Measurements from ENCODE around the gene UACA.

Gene UACA

DNA sequence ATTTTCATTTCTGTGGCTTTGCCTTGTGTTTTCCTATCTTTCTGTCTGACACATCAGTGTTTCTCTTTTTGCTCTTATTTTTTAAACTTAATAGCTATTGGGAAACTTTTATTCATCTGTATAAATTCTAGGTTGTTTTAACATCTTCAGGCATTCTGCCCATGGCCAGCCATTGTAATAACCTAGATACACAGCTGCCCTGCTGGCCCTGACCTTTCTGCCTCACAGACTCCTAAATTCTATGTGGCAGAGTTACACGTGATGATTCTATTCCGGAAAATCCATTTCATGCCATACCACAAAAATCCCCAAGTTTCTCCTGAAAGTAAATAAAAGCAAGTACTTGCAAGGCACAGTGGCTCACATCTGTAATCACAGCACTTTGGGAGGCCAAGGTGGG is 150.1 kb downstream of the UACA start (continued):
- TF ChIP-seq, protein P1, sequence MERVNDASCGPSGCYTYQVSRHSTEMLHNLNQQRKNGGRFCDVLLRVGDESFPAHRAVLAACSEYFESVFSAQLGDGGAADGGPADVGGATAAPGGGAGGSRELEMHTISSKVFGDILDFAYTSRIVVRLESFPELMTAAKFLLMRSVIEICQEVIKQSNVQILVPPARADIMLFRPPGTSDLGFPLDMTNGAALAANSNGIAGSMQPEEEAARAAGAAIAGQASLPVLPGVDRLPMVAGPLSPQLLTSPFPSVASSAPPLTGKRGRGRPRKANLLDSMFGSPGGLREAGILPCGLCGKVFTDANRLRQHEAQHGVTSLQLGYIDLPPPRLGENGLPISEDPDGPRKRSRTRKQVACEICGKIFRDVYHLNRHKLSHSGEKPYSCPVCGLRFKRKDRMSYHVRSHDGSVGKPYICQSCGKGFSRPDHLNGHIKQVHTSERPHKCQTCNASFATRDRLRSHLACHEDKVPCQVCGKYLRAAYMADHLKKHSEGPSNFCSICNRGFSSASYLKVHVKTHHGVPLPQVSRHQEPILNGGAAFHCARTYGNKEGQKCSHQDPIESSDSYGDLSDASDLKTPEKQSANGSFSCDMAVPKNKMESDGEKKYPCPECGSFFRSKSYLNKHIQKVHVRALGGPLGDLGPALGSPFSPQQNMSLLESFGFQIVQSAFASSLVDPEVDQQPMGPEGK (CRISPR knock-in tag; IDR thresholded peaks at IDR 0.05; ENCODE audit: borderline replicate concordance), result no peak
- TF ChIP-seq ZNF8 (CRISPR knock-in tag; IDR thresholded peaks at IDR 0.05), result no peak

DNA sequence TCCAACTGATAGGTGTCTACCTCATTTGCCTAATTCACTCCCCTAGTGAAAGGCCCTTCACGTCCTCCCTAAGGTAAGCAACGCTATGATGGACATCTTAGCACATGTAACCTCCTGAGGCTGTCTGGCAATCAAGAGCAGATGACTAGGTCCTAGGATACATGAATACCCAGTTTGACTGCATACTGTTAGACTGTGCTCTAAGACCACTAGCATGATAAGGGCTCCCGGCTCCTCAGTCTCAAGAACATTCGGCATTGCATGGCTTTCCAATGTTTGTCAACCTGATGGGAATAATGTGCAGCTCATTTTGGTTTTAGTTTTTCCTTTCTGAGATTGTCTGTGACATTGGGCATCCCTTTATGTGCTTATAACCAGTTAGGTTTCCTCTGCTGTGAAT is 152.1 kb downstream of the UACA start:
- TF ChIP-seq ESRRG (CRISPR knock-in tag; IDR thresholded peaks at IDR 0.05), result no peak
- TF ChIP-seq GLIS3 (CRISPR knock-in tag; IDR thresholded peaks at IDR 0.05), result no peak
- TF ChIP-seq SNAI2 (CRISPR knock-in tag; IDR thresholded peaks at IDR 0.05), result no peak
- TF ChIP-seq, protein P2, sequence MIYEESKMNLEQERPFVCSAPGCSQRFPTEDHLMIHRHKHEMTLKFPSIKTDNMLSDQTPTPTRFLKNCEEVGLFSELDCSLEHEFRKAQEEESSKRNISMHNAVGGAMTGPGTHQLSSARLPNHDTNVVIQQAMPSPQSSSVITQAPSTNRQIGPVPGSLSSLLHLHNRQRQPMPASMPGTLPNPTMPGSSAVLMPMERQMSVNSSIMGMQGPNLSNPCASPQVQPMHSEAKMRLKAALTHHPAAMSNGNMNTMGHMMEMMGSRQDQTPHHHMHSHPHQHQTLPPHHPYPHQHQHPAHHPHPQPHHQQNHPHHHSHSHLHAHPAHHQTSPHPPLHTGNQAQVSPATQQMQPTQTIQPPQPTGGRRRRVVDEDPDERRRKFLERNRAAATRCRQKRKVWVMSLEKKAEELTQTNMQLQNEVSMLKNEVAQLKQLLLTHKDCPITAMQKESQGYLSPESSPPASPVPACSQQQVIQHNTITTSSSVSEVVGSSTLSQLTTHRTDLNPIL (CRISPR knock-in tag; IDR thresholded peaks at IDR 0.05; ENCODE audit: low read depth), result no peak
- TF ChIP-seq RARB (CRISPR knock-in tag; IDR thresholded peaks at IDR 0.05), result no peak
- TF ChIP-seq PPARA (CRISPR knock-in tag; IDR thresholded peaks at IDR 0.05; ENCODE audit: borderline replicate concordance), result no peak
- TF ChIP-seq OSR1 (CRISPR knock-in tag; IDR thresholded peaks at IDR 0.05), result no peak
- TF ChIP-seq, protein P3, sequence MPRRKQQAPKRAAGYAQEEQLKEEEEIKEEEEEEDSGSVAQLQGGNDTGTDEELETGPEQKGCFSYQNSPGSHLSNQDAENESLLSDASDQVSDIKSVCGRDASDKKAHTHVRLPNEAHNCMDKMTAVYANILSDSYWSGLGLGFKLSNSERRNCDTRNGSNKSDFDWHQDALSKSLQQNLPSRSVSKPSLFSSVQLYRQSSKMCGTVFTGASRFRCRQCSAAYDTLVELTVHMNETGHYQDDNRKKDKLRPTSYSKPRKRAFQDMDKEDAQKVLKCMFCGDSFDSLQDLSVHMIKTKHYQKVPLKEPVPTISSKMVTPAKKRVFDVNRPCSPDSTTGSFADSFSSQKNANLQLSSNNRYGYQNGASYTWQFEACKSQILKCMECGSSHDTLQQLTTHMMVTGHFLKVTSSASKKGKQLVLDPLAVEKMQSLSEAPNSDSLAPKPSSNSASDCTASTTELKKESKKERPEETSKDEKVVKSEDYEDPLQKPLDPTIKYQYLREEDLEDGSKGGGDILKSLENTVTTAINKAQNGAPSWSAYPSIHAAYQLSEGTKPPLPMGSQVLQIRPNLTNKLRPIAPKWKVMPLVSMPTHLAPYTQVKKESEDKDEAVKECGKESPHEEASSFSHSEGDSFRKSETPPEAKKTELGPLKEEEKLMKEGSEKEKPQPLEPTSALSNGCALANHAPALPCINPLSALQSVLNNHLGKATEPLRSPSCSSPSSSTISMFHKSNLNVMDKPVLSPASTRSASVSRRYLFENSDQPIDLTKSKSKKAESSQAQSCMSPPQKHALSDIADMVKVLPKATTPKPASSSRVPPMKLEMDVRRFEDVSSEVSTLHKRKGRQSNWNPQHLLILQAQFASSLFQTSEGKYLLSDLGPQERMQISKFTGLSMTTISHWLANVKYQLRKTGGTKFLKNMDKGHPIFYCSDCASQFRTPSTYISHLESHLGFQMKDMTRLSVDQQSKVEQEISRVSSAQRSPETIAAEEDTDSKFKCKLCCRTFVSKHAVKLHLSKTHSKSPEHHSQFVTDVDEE (CRISPR knock-in tag; IDR thresholded peaks at IDR 0.05), result no peak
- TF ChIP-seq TOX (CRISPR knock-in tag; IDR thresholded peaks at IDR 0.05; ENCODE audit: borderline replicate concordance), result no peak
- TF ChIP-seq ZFP30 (CRISPR knock-in tag; IDR thresholded peaks at IDR 0.05), result no peak
- no peak for TF ChIP-seq ZFP3 (CRISPR knock-in tag; IDR thresholded peaks at IDR 0.05)
- no peak for TF ChIP-seq ZNF70 (CRISPR knock-in tag; IDR thresholded peaks at IDR 0.05)
- TF ChIP-seq, protein P1 (CRISPR knock-in tag; IDR thresholded peaks at IDR 0.05; ENCODE audit: borderline replicate concordance), result no peak
- TF ChIP-seq, protein P4, sequence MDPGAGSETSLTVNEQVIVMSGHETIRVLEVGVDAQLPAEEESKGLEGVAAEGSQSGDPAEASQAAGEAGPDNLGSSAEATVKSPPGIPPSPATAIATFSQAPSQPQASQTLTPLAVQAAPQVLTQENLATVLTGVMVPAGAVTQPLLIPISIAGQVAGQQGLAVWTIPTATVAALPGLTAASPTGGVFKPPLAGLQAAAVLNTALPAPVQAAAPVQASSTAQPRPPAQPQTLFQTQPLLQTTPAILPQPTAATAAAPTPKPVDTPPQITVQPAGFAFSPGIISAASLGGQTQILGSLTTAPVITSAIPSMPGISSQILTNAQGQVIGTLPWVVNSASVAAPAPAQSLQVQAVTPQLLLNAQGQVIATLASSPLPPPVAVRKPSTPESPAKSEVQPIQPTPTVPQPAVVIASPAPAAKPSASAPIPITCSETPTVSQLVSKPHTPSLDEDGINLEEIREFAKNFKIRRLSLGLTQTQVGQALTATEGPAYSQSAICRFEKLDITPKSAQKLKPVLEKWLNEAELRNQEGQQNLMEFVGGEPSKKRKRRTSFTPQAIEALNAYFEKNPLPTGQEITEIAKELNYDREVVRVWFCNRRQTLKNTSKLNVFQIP (CRISPR knock-in tag; IDR thresholded peaks at IDR 0.05; ENCODE audit: borderline replicate concordance, low read depth), result no peak
- TF ChIP-seq, protein P5, sequence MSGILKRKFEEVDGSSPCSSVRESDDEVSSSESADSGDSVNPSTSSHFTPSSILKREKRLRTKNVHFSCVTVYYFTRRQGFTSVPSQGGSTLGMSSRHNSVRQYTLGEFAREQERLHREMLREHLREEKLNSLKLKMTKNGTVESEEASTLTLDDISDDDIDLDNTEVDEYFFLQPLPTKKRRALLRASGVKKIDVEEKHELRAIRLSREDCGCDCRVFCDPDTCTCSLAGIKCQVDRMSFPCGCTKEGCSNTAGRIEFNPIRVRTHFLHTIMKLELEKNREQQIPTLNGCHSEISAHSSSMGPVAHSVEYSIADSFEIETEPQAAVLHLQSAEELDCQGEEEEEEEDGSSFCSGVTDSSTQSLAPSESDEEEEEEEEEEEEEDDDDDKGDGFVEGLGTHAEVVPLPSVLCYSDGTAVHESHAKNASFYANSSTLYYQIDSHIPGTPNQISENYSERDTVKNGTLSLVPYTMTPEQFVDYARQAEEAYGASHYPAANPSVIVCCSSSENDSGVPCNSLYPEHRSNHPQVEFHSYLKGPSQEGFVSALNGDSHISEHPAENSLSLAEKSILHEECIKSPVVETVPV (CRISPR knock-in tag; IDR thresholded peaks at IDR 0.05), result no peak
- TF ChIP-seq ZNF8 (CRISPR knock-in tag; IDR thresholded peaks at IDR 0.05), result no peak
- no peak for TF ChIP-seq ARNTL (CRISPR knock-in tag; IDR thresholded peaks at IDR 0.05; ENCODE audit: borderline replicate concordance, low read depth)
- TF ChIP-seq CSDC2 (CRISPR knock-in tag; IDR thresholded peaks at IDR 0.05), result no peak
- ATAC-seq, result no peak

DNA sequence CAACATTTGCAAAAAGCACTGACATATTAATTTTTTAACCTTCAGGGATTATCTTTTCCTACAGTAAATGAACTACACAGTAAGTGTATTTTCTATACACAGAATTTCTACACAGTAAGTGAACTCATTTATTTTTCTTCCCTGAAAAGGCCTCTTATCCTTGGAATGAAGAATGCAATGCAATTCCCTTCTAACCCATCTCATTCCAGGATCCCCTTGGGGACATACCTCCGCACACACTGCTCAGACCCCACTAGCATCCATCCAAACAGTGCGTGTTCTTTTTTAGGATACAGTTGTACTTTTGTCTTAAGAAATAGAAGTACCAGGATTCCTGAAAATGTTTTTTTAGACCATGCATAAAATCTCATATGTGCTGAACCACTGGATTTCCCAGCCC is 152.8 kb downstream of the UACA start:
- TF ChIP-seq TCF4 (CRISPR knock-in tag; IDR thresholded peaks at IDR 0.05; ENCODE audit: borderline replicate concordance) (no peak), BACH2 (CRISPR knock-in tag; IDR thresholded peaks at IDR 0.05; ENCODE audit: borderline replicate concordance) (no peak), OSR1 (CRISPR knock-in tag; IDR thresholded peaks at IDR 0.05) (no peak), GLIS3 (CRISPR knock-in tag; IDR thresholded peaks at IDR 0.05) (no peak), CSDC2 (CRISPR knock-in tag; IDR thresholded peaks at IDR 0.05) (no peak), RARB (CRISPR knock-in tag; IDR thresholded peaks at IDR 0.05) (no peak), ARNTL (CRISPR knock-in tag; IDR thresholded peaks at IDR 0.05; ENCODE audit: borderline replicate concordance, low read depth) (no peak), ISL1 (CRISPR knock-in tag; IDR thresholded peaks at IDR 0.05) (no peak)
- ATAC-seq, result no peak

Data from SK-N-SH treated with all-trans-retinoic acid at 6 μM for 48 hours (cell line).